ENCODE data around the gene ALDH3A1. TPM values are rescaled to one million over a fixed set of nuclear protein-coding genes. Genes with fewer than 3 reads are reported as not detected.

ALDH3A1 gene
- polyA plus RNA-seq, 2 of the 4 experiments (the other 2 are of a cell fraction), result 959 to 1,190 TPM

- H3K4me2 ChIP-seq, result 0 out of 3 replicates have a peak overlapping the region, but pooled peaks have one; percentile 22
- peak overlapping the region; percentile 0 to 68; a peak in 4 of 6 replicates for H3K27ac ChIP-seq
- ATAC-seq, result peak in 1 of 2 experiments; percentile 12; a peak in 2 of 6 replicates
- ChIA-PET POLR2A (interaction anchor here (0.6 to 4.8 kb wide), 4 partner anchors 9 to 86 kb away, joined by 3 to 18 read pairs (median 10); partner anchors contain the start of gene ALDH3A2), CTCF (interaction anchor here (1.0 to 11.1 kb wide), 9 partner anchors 11 to 371 kb away, joined by 3 to 115 read pairs (median 6); partner anchors contain the start of genes ALDH3A1 and B9D1)
- no peaks in the 10 kb centered on the region for H3K9me3 ChIP-seq
- 36% methylated on average over 11 of the region's 11 CpGs for WGBS (ENCODE audit: missing lambda C conversion rate)
- FAIRE-seq, result no peak
- TF ChIP-seq GATA3 (IDR thresholded peaks at IDR 0.05; ENCODE audit: borderline replicate concordance), result 0 out of 2 replicates have a peak, but pooled peaks have one; percentile 16
- TF ChIP-seq, protein P1, sequence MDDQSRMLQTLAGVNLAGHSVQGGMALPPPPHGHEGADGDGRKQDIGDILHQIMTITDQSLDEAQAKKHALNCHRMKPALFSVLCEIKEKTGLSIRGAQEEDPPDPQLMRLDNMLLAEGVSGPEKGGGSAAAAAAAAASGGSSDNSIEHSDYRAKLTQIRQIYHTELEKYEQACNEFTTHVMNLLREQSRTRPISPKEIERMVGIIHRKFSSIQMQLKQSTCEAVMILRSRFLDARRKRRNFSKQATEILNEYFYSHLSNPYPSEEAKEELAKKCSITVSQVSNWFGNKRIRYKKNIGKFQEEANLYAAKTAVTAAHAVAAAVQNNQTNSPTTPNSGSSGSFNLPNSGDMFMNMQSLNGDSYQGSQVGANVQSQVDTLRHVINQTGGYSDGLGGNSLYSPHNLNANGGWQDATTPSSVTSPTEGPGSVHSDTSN (IDR thresholded peaks at IDR 0.05), result no peak
- H3K4me3 ChIP-seq, result no peak overlapping the region
- no peak for DNase-seq (ENCODE audit: low read depth in 1 of 2, low spot score in 1 of 2)
- peaks cover 49% of the 10 kb centered on the region for H3K4me1 ChIP-seq
Observed at GRCh38 chr17:19733953-19734526, 14.1 kb downstream of the ALDH3A1 start.

DNA sequence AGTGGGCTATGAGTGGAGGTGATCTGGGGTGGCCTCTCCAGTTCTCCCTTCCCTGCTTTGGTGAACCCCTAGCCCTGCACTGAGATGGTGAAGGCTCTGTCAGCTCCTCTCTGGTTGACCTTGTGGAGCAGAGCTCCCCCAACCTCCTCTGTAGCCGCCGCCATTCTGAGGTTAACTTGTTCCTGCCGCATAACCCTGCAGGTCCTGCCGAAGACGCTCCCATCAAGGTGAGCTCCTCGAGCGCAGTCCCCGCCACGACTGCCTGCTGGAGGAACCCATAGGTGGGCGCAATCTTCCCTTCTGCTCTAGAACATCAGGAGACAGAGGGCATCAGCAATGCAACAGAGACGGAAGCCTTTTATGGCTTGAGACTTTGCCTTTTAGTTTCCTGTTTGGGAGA lies 16.5 kb downstream of the ALDH3A1 start:
- Histone ChIP-seq H3K4me3 (no peak overlapping the region), H3K4me2 (no peak overlapping the region), H3K4me1 (peaks cover 51% of the 10 kb centered on the region), H3K27ac (peak overlapping the region in 1 of 2 experiments; percentile 33; a peak in 1 of 6 replicates), H3K9me3 (no peaks in the 10 kb centered on the region)
- ATAC-seq (peak in 1 of 2 experiments; percentile 5; a peak in 1 of 6 replicates), DNase-seq (ENCODE audit: low read depth in 1 of 2, low spot score in 1 of 2) (no peak), FAIRE-seq (no peak)
- over 99% methylated on average over 11 of the region's 11 CpGs for whole genome bisulfite sequencing (ENCODE audit: missing lambda C conversion rate)
- TF ChIP-seq MAFK (IDR thresholded peaks at IDR 0.05; ENCODE audit: partially characterized antibody), result no peak
- no peak for TF ChIP-seq MAZ (IDR thresholded peaks at IDR 0.05; ENCODE audit: borderline replicate concordance, low read depth, low read length)
- TF ChIP-seq ZSCAN20 (CRISPR knock-in tag; IDR thresholded peaks at IDR 0.05), result no peak
- no peak for TF ChIP-seq RNF2 (IDR thresholded peaks at IDR 0.05; ENCODE audit: borderline replicate concordance, low read depth)
- ChIA-PET POLR2A (interaction anchor here (1.5 kb wide), 1 partner anchor 83 kb away, joined by 9 read pairs; the partner anchor contains the start of gene ALDH3A2), CTCF (interaction anchor here (0.8 to 11.1 kb wide), 9 partner anchors 9 to 218 kb away, joined by 3 to 115 read pairs (median 5); partner anchors contain the start of genes ALDH3A1 and ALDH3A2)

DNA sequence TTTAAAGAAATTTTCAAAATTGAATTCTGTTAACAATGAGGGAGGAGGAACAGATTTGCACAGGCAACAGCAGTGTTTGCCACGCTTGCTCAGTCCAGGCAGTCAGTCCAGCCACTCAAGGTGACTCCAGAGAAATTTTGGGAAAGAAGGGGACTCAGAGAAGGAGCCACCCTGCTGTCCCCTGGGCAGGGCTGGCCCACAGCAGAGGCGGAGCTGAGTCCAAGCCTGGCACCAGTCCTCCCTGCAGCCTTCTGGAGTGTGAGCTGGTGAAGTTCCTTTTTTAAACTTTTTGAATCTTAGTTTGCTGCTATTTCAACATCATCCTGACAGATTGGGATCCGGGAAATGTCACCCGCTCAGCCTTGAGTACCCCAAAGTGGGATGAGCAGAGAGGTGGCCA lies 17.3 kb downstream of the ALDH3A1 start:
- POLR2A ChIA-PET, result interaction anchor here (1.5 kb wide), 1 partner anchor 82 kb away, joined by 9 read pairs; the partner anchor contains the start of gene ALDH3A2
- DNase-seq (ENCODE audit: low read depth in 1 of 2, low spot score in 1 of 2) (no peak), FAIRE-seq (no peak), ATAC-seq (no peak; a peak in 1 of 6 replicates)
- Histone ChIP-seq H3K27ac (peak overlapping the region in 1 of 2 experiments; percentile 33; a peak in 3 of 6 replicates), H3K4me2 (no peak overlapping the region), H3K9me3 (no peaks in the 10 kb centered on the region), H3K4me1 (peaks cover 43% of the 10 kb centered on the region), H3K4me3 (no peak overlapping the region)
- CTCF ChIA-PET, result interaction anchor here (1.5 to 11.1 kb wide), 5 partner anchors 8 to 36 kb away, joined by 6 to 115 read pairs (median 7); partner anchors contain the start of gene ALDH3A1
- no peak for TF ChIP-seq HES2 (IDR thresholded peaks at IDR 0.05)
- TF ChIP-seq TP53 (CRISPR knock-in tag; IDR thresholded peaks at IDR 0.05), result no peak
- no peak for TF ChIP-seq CBX2 (IDR thresholded peaks at IDR 0.05; ENCODE audit: borderline replicate concordance, low read depth)
- no peak for TF ChIP-seq HOXB5 (CRISPR knock-in tag; IDR thresholded peaks at IDR 0.05)
- TF ChIP-seq, protein P2, sequence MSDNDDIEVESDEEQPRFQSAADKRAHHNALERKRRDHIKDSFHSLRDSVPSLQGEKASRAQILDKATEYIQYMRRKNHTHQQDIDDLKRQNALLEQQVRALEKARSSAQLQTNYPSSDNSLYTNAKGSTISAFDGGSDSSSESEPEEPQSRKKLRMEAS (IDR thresholded peaks at IDR 0.05), result no peak
- TF ChIP-seq HEYL (CRISPR knock-in tag; IDR thresholded peaks at IDR 0.05), result no peak
- no peak for TF ChIP-seq NR3C1 (IDR thresholded peaks at IDR 0.05)
- no peak for TF ChIP-seq CTCF (IDR thresholded peaks at IDR 0.05)
- TF ChIP-seq USF2 (IDR thresholded peaks at IDR 0.05), result no peak
- TF ChIP-seq RAD21 (conservative IDR thresholded peaks at IDR 0.05 in 1 of 2, IDR thresholded peaks at IDR 0.05 in 1 of 2), result no peak
- no peak for TF ChIP-seq POLR2AphosphoS2 (conservative IDR thresholded peaks at IDR 0.05; ENCODE audit: low read length)
- no peak for TF ChIP-seq CHD2 (IDR thresholded peaks at IDR 0.05; ENCODE audit: low read length, partially characterized antibody)
- TF ChIP-seq PHF8 (IDR thresholded peaks at IDR 0.05; ENCODE audit: borderline replicate concordance, low read depth), result no peak
- WGBS (ENCODE audit: missing lambda C conversion rate), result 88% methylated on average over 4 of the region's 4 CpGs

Measured in A549 (cell line).